Measurements from ENCODE around the gene TMEM213. TPM values are rescaled to one million over a fixed set of nuclear protein-coding genes. Genes with fewer than 3 reads are reported as not detected.
"Not testable (repeated sequence)": the region's sequence is repeated elsewhere in the genome, so short reads cannot be mapped to it uniquely, and the experiment has no call there.

TMEM213 gene
- total and polyA plus RNA-seq, 5 donors = not detected

DNA sequence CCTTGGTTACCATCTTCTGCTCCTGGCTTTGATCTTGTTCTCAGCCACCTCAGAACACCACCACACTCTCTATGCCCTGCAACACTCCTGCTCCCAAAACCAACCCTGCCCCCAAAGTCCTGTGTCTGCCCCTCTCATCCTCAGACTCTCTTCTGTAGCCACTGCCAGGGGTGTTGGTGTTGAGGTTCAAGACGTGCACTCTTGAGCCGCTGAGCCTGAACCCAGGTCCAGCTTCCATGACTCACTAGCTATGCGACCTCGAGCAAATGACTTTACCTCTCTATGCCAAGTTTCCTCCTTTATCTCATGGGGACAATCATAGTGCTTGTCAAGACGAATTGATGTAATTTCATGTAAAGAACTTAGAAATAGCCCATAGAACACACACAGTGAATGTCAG lies 1.0 kb downstream of the TMEM213 start:
- no peaks in the 10 kb centered on the region for H3K4me1 ChIP-seq (ENCODE audit: control insufficient read depth, insufficient read depth, low read length)
- 47% methylated on average over 5 of the region's 5 CpGs for WGBS
- H3K27ac ChIP-seq (ENCODE audit: low read length) = no peak overlapping the region
- H3K27me3 ChIP-seq (ENCODE audit: control insufficient read depth, insufficient read depth) = no peaks in the 10 kb centered on the region
- ATAC-seq = no peak
- H3K9me3 ChIP-seq (ENCODE audit: control insufficient read depth, low read length) = no peaks in the 10 kb centered on the region
- intact Hi-C loops (cut with DNase I) = no loop called here
- H3K4me3 ChIP-seq (ENCODE audit: low read length) = no peak overlapping the region
- DNase-seq = no peak

DNA sequence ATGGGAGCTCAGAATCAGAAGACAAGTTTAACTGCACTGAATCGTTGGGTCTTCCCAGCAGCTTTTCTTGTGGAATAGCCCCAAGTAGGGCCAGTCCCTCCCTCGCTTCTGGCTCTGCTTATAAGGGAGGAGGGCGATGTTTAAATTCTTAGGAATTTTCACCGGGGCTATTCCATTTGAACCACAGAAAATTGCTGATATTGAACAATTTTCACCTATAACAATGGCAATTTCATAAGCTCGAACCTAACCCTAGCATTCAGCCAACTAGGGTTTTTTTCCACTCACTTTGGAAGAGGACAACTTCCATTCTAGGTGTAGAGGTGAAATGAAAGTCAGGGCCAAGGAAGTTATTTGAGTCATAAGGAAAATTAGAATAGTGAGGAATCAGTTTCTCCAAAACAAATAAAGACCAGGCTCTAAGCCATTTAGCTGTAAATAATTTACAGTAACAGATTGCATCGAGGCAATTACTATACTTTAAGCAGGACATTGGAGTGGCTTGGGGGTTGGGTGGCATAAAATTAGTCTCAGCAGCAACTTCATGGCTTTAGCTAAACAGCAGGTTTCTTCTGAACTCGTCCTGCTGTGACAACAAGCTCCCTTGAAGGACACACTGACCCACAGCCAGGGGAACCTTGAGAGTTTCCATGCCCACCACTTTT lies 1.7 kb downstream of the TMEM213 start:
- intact Hi-C loops (cut with DNase I) = no loop called here
- no peak overlapping the region for H3K27ac ChIP-seq (ENCODE audit: low read length)
- H3K9me3 ChIP-seq (ENCODE audit: control insufficient read depth, low read length) = no peaks in the 10 kb centered on the region
- no peaks in the 10 kb centered on the region for H3K4me1 ChIP-seq (ENCODE audit: control insufficient read depth, insufficient read depth, low read length)
- ATAC-seq = no peak
- 71% methylated on average over 7 of the region's 7 CpGs for WGBS
- H3K27me3 ChIP-seq (ENCODE audit: control insufficient read depth, insufficient read depth) = no peaks in the 10 kb centered on the region
- no peak for DNase-seq
- no peak overlapping the region for H3K4me3 ChIP-seq (ENCODE audit: low read length)

DNA sequence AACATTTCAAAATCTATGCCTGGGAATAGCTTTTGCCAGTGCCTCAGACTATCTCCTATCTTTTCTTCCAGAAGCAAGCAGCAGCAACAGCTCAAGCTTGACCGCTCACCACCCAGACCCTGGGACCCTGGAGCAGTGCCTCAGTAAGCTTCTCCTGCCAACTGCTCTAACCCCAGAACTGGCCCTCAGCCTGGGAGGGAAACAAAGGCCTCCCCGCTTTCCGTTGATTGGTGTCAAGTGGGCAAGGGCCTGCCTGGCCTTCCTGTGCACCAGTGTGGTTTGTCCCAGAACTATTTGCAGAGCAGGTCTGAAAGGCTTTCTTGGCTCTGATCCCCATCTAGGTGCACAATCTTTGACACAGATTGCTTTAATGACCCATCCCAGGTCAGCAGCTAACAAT lies 3.5 kb downstream of the TMEM213 start:
- Histone ChIP-seq H3K27me3 (ENCODE audit: control insufficient read depth, insufficient read depth) (no peaks in the 10 kb centered on the region), H3K27ac (ENCODE audit: low read length) (no peak overlapping the region), H3K4me3 (ENCODE audit: low read length) (no peak overlapping the region), H3K9me3 (ENCODE audit: control insufficient read depth, low read length) (no peaks in the 10 kb centered on the region), H3K4me1 (ENCODE audit: control insufficient read depth, insufficient read depth, low read length) (no peaks in the 10 kb centered on the region)
- DNase-seq (no peak), ATAC-seq (no peak)
- intact Hi-C loops (cut with DNase I) = no loop called here
- 83% methylated on average over 3 of the region's 3 CpGs for WGBS

DNA sequence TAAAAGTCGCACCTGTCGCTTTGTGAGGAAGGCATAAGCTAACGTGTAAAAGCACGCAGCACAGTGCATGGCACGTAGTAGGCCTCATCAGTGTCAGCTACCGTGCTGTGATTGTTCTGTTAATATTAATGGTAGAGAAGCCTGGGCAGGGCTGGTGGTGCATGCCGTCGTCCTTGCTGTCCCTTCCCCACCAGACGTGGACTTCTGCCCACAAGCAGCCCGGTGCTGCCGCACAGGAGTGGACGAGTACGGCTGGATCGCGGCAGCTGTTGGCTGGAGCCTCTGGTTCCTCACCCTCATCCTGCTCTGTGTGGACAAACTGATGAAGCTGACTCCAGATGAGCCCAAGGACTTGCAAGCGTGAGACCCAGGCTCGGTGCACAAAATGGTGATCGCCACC lies 4.9 kb downstream of the TMEM213 start:
- Histone ChIP-seq H3K4me1 (ENCODE audit: control insufficient read depth, insufficient read depth, low read length) (no peaks in the 10 kb centered on the region), H3K27me3 (ENCODE audit: control insufficient read depth, insufficient read depth) (no peaks in the 10 kb centered on the region), H3K4me3 (ENCODE audit: low read length) (no peak overlapping the region), H3K9me3 (ENCODE audit: control insufficient read depth, low read length) (no peaks in the 10 kb centered on the region), H3K27ac (ENCODE audit: low read length) (no peak overlapping the region)
- intact Hi-C loops (cut with DNase I) = no loop called here
- WGBS = 96% methylated on average over 18 of the region's 18 CpGs
- ATAC-seq (no peak), DNase-seq (no peak)

DNA sequence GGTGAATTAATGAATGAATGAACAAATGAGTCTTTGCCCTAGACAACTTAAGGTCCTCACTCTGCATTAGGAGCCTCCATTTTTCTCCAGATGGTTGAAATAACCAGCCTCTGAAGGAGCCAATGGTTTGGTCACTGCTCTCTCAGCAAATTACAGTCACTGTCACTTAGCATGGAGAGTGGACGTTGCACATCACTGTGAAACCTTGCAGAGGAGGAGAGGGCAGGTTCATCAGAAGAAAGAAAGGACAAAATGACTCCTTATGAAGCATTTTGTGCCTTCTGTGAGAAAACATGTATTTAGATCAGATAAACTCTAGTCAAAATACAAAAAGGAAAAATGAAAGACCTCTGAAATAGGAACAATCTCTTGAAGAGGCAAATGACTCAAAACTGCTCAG lies 6.8 kb downstream of the TMEM213 start:
- Histone ChIP-seq H3K4me3 (ENCODE audit: low read length) (no peak overlapping the region), H3K9me3 (ENCODE audit: control insufficient read depth, low read length) (no peaks in the 10 kb centered on the region), H3K27ac (ENCODE audit: low read length) (no peak overlapping the region), H3K27me3 (ENCODE audit: control insufficient read depth, insufficient read depth) (no peaks in the 10 kb centered on the region), H3K4me1 (ENCODE audit: control insufficient read depth, insufficient read depth, low read length) (no peaks in the 10 kb centered on the region)
- intact Hi-C loops (cut with DNase I) = no loop called here
- ATAC-seq (no peak), DNase-seq (no peak)
- WGBS = 72% methylated on average over 1 of the region's 1 CpG

DNA sequence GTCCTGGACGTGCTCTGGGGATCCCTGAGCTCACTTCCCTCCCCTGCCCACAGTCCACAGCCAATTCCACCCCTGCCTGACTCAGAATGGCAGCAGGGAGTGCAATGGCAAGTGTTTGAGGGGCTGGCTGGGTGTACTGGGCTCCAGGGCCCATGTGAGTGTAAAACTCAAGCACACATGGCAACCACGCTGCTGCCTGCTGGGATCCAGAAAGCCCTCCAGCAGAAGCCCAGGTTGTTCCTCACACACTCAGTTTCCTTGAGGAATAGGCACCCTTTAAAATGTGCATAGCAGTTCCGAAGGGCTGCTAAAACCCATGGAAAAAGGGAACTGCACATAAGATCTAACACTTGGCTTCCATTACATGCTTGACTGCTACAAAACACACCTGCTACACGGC lies 11.6 kb downstream of the TMEM213 start:
- Histone ChIP-seq H3K9me3 (ENCODE audit: control insufficient read depth, low read length) (no peaks in the 10 kb centered on the region), H3K4me1 (ENCODE audit: control insufficient read depth, insufficient read depth, low read length) (no peaks in the 10 kb centered on the region), H3K4me3 (ENCODE audit: low read length) (no peak overlapping the region), H3K27me3 (ENCODE audit: control insufficient read depth, insufficient read depth) (no peaks in the 10 kb centered on the region), H3K27ac (ENCODE audit: low read length) (no peak overlapping the region)
- ATAC-seq (no peak), DNase-seq (no peak)
- WGBS = 87% methylated on average over 4 of the region's 4 CpGs
- intact Hi-C loops (cut with DNase I) = no loop called here

DNA sequence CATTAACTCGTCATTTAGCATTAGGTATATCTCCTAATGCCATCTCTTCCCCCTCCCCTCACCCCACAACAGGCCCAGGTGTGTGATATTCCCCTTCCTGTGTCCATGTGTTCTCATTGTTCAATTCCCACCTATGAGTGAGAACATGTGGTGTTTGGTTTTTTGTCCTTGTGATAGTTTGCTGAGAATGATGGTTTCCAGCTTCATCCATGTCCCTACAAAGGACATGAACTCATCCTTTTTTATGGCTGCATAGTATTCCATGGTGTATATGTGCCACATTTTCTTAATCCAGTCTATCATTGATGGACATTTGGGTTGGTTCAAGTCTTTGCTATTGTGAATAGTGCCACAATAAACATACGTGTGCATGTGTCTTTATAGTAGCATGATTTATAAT lies 13.5 kb downstream of the TMEM213 start:
- H3K27ac ChIP-seq (ENCODE audit: low read length); H3K27me3 ChIP-seq (ENCODE audit: control insufficient read depth, insufficient read depth); H3K9me3 ChIP-seq (ENCODE audit: control insufficient read depth, low read length); DNase-seq; intact Hi-C loops (cut with DNase I); ATAC-seq; H3K4me3 ChIP-seq (ENCODE audit: low read length); H3K4me1 ChIP-seq (ENCODE audit: control insufficient read depth, insufficient read depth, low read length): not testable (repeated sequence)
- WGBS = 92% methylated on average over 2 of the region's 2 CpGs

DNA sequence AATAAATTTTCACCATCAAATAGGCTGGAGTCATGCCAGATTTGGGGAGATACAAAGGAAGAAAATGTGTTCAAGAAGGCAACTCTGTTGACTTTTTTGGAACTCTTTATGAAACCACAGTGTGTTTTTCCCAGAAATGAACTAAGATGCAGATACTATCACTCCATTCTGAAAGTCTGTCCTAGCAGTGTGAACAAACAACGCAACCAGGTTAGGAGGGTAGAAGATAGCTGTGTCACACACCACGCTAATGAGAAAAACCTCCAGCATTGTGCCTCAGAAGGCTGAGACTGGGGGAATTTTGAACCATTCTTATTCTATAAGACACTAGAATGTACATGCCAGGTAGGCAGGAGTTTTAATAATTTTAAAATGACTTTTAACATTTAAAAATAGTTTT lies 16.2 kb downstream of the TMEM213 start:
- Histone ChIP-seq H3K4me3 (ENCODE audit: low read length) (no peak overlapping the region), H3K27me3 (ENCODE audit: control insufficient read depth, insufficient read depth) (no peaks in the 10 kb centered on the region), H3K9me3 (ENCODE audit: control insufficient read depth, low read length) (no peaks in the 10 kb centered on the region), H3K27ac (ENCODE audit: low read length) (no peak overlapping the region), H3K4me1 (ENCODE audit: control insufficient read depth, insufficient read depth, low read length) (no peaks in the 10 kb centered on the region)
- intact Hi-C loops (cut with DNase I) = no loop called here
- DNase-seq = no peak
- 70% methylated on average over 2 of the region's 2 CpGs for WGBS
- ATAC-seq = no peak

DNA sequence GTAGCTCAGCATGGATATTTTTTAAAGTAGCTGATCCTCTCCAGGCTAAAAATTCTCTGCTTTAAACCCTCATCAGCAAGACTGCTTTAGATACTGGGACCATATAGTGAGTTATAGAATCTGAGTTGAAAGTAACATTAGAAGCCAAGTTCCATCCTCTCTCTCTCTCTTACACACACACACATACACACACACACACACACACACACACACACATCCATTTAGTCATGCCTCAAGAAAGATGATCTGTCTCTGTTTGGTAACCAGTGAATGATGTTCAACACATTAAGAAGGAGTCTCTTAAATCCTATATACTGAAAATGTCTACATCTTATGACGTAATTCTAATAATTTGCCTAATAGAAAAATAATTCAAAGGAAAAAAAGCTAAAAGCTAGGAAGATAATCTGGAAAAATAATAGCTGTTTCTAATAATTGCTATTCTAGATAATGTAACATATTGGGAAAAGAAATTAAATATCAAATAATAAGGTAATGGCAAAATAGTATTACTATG lies 17.1 kb downstream of the TMEM213 start:
- ATAC-seq = no peak
- Histone ChIP-seq H3K9me3 (ENCODE audit: control insufficient read depth, low read length) (no peaks in the 10 kb centered on the region), H3K27me3 (ENCODE audit: control insufficient read depth, insufficient read depth) (no peaks in the 10 kb centered on the region), H3K4me3 (ENCODE audit: low read length) (no peak overlapping the region), H3K27ac (ENCODE audit: low read length) (no peak overlapping the region), H3K4me1 (ENCODE audit: control insufficient read depth, insufficient read depth, low read length) (no peaks in the 10 kb centered on the region)
- 88% methylated on average over 1 of the region's 1 CpG for WGBS
- intact Hi-C loops (cut with DNase I) = no loop called here
- no peak for DNase-seq

DNA sequence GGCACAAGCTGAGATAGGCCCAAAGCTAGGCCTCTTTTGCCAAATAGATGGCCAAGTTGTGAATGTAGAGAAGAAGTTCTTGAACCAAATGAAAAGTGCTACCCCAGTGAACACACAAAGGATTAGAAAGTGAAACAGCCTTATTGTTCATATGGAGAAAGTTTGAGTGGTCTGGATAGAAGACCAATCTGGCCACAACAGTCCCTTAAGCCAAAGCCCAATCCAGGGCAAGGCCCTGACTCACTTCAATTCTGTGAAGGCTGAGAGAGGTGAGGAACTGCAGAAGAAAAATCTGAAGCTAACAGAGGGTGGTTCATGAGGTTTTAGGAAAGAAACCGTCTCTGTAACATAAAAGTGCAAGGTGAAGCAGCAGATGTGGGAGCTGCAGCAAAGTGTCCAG lies 18.9 kb downstream of the TMEM213 start:
- H3K27me3 ChIP-seq (ENCODE audit: control insufficient read depth, insufficient read depth) = no peaks in the 10 kb centered on the region
- 91% methylated on average over 1 of the region's 1 CpG for WGBS
- intact Hi-C loops (cut with DNase I) = no loop called here

DNA sequence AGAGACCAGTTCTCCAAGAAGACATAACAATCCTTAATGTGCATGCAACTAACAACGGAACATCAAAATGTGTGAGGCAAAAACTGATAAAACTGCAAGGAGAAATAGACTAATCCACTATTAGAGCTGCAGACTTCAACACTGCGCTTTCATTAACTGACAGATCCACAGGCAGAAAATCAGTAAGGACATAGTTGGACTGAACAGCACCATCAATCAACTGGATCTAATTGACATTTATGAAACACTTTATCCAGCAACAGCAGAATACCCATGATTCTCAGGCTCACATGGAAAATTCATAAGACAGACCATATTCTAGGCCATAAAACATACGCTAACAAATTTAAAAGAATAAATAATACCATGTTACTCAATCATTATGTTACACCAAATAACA lies 21.8 kb downstream of the TMEM213 start:
- Histone ChIP-seq H3K4me3 (ENCODE audit: low read length) (no peak overlapping the region), H3K27ac (ENCODE audit: low read length) (no peak overlapping the region), H3K9me3 (ENCODE audit: control insufficient read depth, low read length) (no peaks in the 10 kb centered on the region), H3K27me3 (ENCODE audit: control insufficient read depth, insufficient read depth) (no peaks in the 10 kb centered on the region), H3K4me1 (ENCODE audit: control insufficient read depth, insufficient read depth, low read length) (no peaks in the 10 kb centered on the region)
- no peak for DNase-seq
- intact Hi-C loops (cut with DNase I) = no loop called here
- ATAC-seq = no peak
- WGBS = 74% methylated on average over 3 of the region's 3 CpGs

More for the DNA sequence above, 18.9 kb downstream of the TMEM213 start:
- Histone ChIP-seq H3K4me3 (ENCODE audit: low read length) (no peak overlapping the region), H3K4me1 (ENCODE audit: control insufficient read depth, insufficient read depth, low read length) (no peaks in the 10 kb centered on the region), H3K27ac (ENCODE audit: low read length) (no peak overlapping the region), H3K9me3 (ENCODE audit: control insufficient read depth, low read length) (no peaks in the 10 kb centered on the region)
- DNase-seq = no peak
- ATAC-seq = no peak

DNA sequence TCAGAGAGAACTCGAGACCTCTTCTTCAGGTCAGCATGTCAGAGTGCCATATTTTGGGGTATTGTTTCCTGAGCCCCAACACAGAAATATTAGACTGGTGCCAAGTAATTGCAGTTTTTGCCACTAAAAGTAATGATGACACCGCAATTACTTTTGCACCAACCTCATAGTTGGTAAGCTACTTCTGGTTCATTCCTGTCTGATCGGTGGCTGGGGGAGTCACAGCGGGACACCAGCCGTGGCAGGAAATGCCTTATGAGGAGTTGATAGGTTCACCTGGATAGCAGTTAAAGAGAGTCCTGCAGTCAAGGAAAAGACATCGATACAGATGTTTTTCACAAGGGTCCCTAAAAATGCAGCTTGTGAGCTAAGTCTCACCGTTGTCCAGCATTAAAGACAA lies 24.1 kb downstream of the TMEM213 start:
- no peaks in the 10 kb centered on the region for H3K9me3 ChIP-seq (ENCODE audit: control insufficient read depth, low read length)
- ATAC-seq (no peak), DNase-seq (no peak)
- no peaks in the 10 kb centered on the region for H3K4me1 ChIP-seq (ENCODE audit: control insufficient read depth, insufficient read depth, low read length)
- H3K4me3 ChIP-seq (ENCODE audit: low read length) = no peak overlapping the region
- intact Hi-C loops (cut with DNase I) = no loop called here
- no peaks in the 10 kb centered on the region for H3K27me3 ChIP-seq (ENCODE audit: control insufficient read depth, insufficient read depth)
- H3K27ac ChIP-seq (ENCODE audit: low read length) = no peak overlapping the region
- 90% methylated on average over 7 of the region's 7 CpGs for WGBS
